SK-N-SH (cell line): ENCODE data around the gene APBA2. TPM values are rescaled to one million over a fixed set of nuclear protein-coding genes. Genes with fewer than 3 reads are reported as not detected.

Source experiments
- CTCF ChIA-PET: fragments of 300-600, 350-600 bp; formaldehyde crosslinking; extraction: SDS; loops from one replicate; lab custom pipeline; 2021; lab: Yijun Ruan, JAX
- POLR2A ChIA-PET: fragments of 350-600 bp; sonication (Branson Sonifier 250); formaldehyde crosslinking; extraction: SDS; loops from one replicate; lab custom pipeline; 2020; ENCODE audit warnings: antibody characterized with exemption, inconsistent platforms; lab: Yijun Ruan, JAX
- DNase-seq: peaks from one replicate; pipeline ENCODE4 v3.0.0; 2012
- H2AFZ ChIP-seq: fragments of 200-600 bp; sonication (generic); 2 replicates; pipeline ENCODE4 v1.8.1; 2016; ENCODE audit warnings: antibody characterized with exemption, mild to moderate bottlenecking, low read depth
- H3F3A ChIP-seq: fragments of 200-600 bp; sonication (generic); replicated peaks from 2 replicates; pipeline ENCODE3; 2016; ENCODE audit warnings: antibody characterized with exemption, mild to moderate bottlenecking; ENCODE audit not compliant: insufficient read depth
- H3K27ac ChIP-seq, 2 experiments: fragments of 200-500 bp in 1 of 2; fragments of 200-600 bp in 1 of 2; sonication (Bioruptor generic) in 1 of 2; sonication (generic), shearing (Covaris generic) in 1 of 2; 2 replicates each; pipeline versions ENCODE4 v1.5.1 to v1.6.1; 2014 to 2016; ENCODE audit warnings: low read depth in 2 of 2, inconsistent platforms in 1 of 2, low read length in 1 of 2, mild to moderate bottlenecking in 1 of 2, mixed read lengths in 1 of 2
- H3K27me3 ChIP-seq: fragments of 200-600 bp; sonication (generic), shearing (Covaris generic); 2 replicates; pipeline ENCODE4 v1.6.1; 2016; ENCODE audit warnings: mixed run types; ENCODE audit not compliant: insufficient read depth
- H3K36me3 ChIP-seq, 2 experiments: fragments of 200-500 bp in 1 of 2; fragments of 200-600 bp in 1 of 2; sonication (Bioruptor generic) in 1 of 2; sonication (generic) in 1 of 2; replicated peaks in 1 of 2; 2 replicates each; pipeline versions ENCODE3 to v1.5.1; 2014 to 2016; ENCODE audit warnings: low read length in 1 of 2, mild to moderate bottlenecking in 1 of 2; ENCODE audit not compliant: insufficient read depth in 2 of 2, control insufficient read depth in 1 of 2
- H3K4me1 ChIP-seq, 2 experiments: fragments of 200-500 bp in 1 of 2; fragments of 200-600 bp in 1 of 2; sonication (Bioruptor generic) in 1 of 2; sonication (generic), shearing (Covaris generic) in 1 of 2; 2 replicates each; pipeline versions ENCODE4 v1.5.1 to v1.6.1; 2014 to 2016; ENCODE audit warnings: low read depth in 1 of 2, low read length in 1 of 2, mixed run types in 1 of 2; ENCODE audit not compliant: insufficient read depth in 2 of 2, control insufficient read depth in 1 of 2
- H3K4me2 ChIP-seq: fragments of 200-600 bp; sonication (generic), shearing (Covaris generic); 2 replicates; pipeline ENCODE4 v1.6.1; 2017; ENCODE audit warnings: mixed run types
- H3K4me3 ChIP-seq, 2 experiments: fragments of 200-500 bp in 1 of 2; fragments of 200-600 bp in 1 of 2; sonication (Bioruptor generic) in 1 of 2; sonication (generic), shearing (Covaris generic) in 1 of 2; 2 replicates each; pipeline versions ENCODE4 v1.5.1 to v1.8.1; 2014 to 2016; ENCODE audit warnings: low read depth in 2 of 2, inconsistent platforms in 1 of 2, low read length in 1 of 2, mild to moderate bottlenecking in 1 of 2, mixed read lengths in 1 of 2, moderate library complexity in 1 of 2
- H3K79me2 ChIP-seq: fragments of 200-600 bp; sonication (generic); 2 replicates; pipeline ENCODE4 v1.8.1; 2017; ENCODE audit warnings: mild to moderate bottlenecking; ENCODE audit not compliant: insufficient read depth
- H3K9ac ChIP-seq: fragments of 200-600 bp; sonication (generic); 2 replicates; pipeline ENCODE4 v1.6.1; 2017; ENCODE audit warnings: mixed run types
- H3K9me2 ChIP-seq: fragments of 200-600 bp; sonication (generic); 2 replicates; pipeline ENCODE4 v1.6.1; 2017; ENCODE audit warnings: mixed run types
- H3K9me3 ChIP-seq: fragments of 200-600 bp; sonication (generic); 2 replicates; pipeline ENCODE4 v1.6.1; 2017; ENCODE audit warnings: mixed run types, mild to moderate bottlenecking, moderate library complexity
- H4K20me1 ChIP-seq: fragments of 200-600 bp; sonication (generic); 2 replicates; pipeline ENCODE4 v1.6.1; 2017; ENCODE audit warnings: mild to moderate bottlenecking, mixed run types; ENCODE audit not compliant: insufficient read depth
- ELF1 ChIP-seq: IDR thresholded peaks from 2 replicates; pipeline ENCODE4 v1.4.0; 2012
- GATA2 ChIP-seq: sonication (generic); formaldehyde crosslinking; IDR thresholded peaks from 2 replicates; pipeline ENCODE4 v1.5.0; 2020; ENCODE audit warnings: mild to moderate bottlenecking, missing genetic modification reagents
- JUND ChIP-seq: IDR thresholded peaks from 2 replicates; pipeline ENCODE4 v1.4.0; 2012
- NFIC ChIP-seq: IDR thresholded peaks from 2 replicates; pipeline ENCODE4 v1.4.0; 2012; ENCODE audit warnings: borderline replicate concordance
- RCOR1 ChIP-seq: fragments of 150-350 bp; IDR thresholded peaks from 2 replicates; pipeline ENCODE4 v1.6.1; 2017; ENCODE audit warnings: antibody characterized with exemption, low read length
- SIN3A ChIP-seq: IDR thresholded peaks from 2 replicates; pipeline ENCODE4 v1.6.1; 2012; ENCODE audit warnings: low read depth, mild to moderate bottlenecking, low read length, moderate library complexity, borderline replicate concordance
- TEAD4 ChIP-seq: IDR thresholded peaks from 2 replicates; pipeline ENCODE4 v1.4.0; 2012; ENCODE audit warnings: mild to moderate bottlenecking, borderline replicate concordance; ENCODE audit not compliant: insufficient read depth
- YY1 ChIP-seq: IDR thresholded peaks from 2 replicates; pipeline ENCODE4 v1.4.0; 2012; ENCODE audit warnings: low read depth, mild to moderate bottlenecking
- WGBS: methylation state at CpG from one replicate; pipeline ENCODE4 v1.1.6; 2017; ENCODE audit warnings: low lambda C conversion rate; 5-methylcytosine and 5-hydroxymethylcytosine counted together
- polyA plus RNA-seq, 3 experiments: library from polyadenylated mRNA; depleted of rRNA; stranded (reverse); fragments of >200 nt; gene quantifications; 2 replicates each; pipeline ENCODE4 v1.2.3, GENCODE V29; 2012
- TF ChIP-seq, protein P1 (sequence below): IDR thresholded peaks from 2 replicates; pipeline ENCODE4 v1.4.0; 2012; ENCODE audit warnings: low read depth, borderline replicate concordance
- TF ChIP-seq, protein P2 (sequence below): IDR thresholded peaks from 2 replicates; pipeline ENCODE4 v1.4.0; 2012; ENCODE audit warnings: low read depth

Gene APBA2
- polyA plus RNA-seq, 1 of the 3 experiments (the other 2 are of a cell fraction): 12.7 TPM

DNA sequence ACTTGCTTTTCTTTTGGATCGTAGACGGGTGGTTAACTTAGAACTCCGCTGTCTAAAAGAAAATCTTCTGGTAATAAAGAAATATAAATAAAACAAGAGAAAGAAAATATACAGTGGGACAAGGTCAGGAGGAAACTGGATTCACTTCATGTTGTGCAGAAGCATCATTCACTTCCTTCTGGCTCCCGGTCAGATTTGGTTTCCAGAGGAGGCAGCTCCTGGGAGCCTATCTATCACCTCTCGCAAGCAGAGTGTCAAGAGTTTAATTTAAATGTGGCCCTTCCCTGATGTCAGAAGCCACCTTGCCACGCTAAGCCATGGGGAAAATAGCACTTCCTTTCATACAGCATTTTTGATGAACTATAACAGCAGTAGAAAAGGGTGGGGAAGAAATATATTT lies 244.7 kb downstream of the APBA2 start:
- Histone ChIP-seq H2AFZ (no peak overlapping the region), H3K9me2 (no peaks in the 10 kb centered on the region), H3K4me3 (no peak overlapping the region), H3K36me3 (no peaks in the 10 kb centered on the region), H3F3A (no peaks in the 10 kb centered on the region), H4K20me1 (no peaks in the 10 kb centered on the region), H3K4me2 (no peak overlapping the region), H3K9me3 (no peaks in the 10 kb centered on the region), H3K27ac (no peak overlapping the region), H3K4me1 (peaks cover 0 to 22% of the 10 kb centered on the region in 2 experiments; a peak in 1 of 4 replicates), H3K27me3 (no peaks in the 10 kb centered on the region)
- CTCF ChIA-PET: interaction anchor here (1.0 to 3.7 kb wide), 2 partner anchors 9 to 13 kb away, joined by 3 to 35 read pairs; no protein-coding TSS in a partner anchor
- no peak for DNase-seq
- 75% methylated on average over 6 of the region's 6 CpGs for WGBS
- TF ChIP-seq ELF1 (no peak), RCOR1 (no peak), SIN3A (no peak), NFIC (no peak), JUND (no peak)
- TF ChIP-seq, protein P1, sequence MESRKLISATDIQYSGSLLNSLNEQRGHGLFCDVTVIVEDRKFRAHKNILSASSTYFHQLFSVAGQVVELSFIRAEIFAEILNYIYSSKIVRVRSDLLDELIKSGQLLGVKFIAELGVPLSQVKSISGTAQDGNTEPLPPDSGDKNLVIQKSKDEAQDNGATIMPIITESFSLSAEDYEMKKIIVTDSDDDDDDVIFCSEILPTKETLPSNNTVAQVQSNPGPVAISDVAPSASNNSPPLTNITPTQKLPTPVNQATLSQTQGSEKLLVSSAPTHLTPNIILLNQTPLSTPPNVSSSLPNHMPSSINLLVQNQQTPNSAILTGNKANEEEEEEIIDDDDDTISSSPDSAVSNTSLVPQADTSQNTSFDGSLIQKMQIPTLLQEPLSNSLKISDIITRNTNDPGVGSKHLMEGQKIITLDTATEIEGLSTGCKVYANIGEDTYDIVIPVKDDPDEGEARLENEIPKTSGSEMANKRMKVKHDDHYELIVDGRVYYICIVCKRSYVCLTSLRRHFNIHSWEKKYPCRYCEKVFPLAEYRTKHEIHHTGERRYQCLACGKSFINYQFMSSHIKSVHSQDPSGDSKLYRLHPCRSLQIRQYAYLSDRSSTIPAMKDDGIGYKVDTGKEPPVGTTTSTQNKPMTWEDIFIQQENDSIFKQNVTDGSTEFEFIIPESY: no peak
- TF ChIP-seq, all 33 proteins: peak for 0
- POLR2A ChIA-PET: interaction anchor here (0.8 kb wide), 1 partner anchor 218 kb away, joined by 4 read pairs; no protein-coding TSS in a partner anchor
- no peaks in the 10 kb centered on the region for H3K79me2 ChIP-seq
- no peak overlapping the region for H3K9ac ChIP-seq

DNA sequence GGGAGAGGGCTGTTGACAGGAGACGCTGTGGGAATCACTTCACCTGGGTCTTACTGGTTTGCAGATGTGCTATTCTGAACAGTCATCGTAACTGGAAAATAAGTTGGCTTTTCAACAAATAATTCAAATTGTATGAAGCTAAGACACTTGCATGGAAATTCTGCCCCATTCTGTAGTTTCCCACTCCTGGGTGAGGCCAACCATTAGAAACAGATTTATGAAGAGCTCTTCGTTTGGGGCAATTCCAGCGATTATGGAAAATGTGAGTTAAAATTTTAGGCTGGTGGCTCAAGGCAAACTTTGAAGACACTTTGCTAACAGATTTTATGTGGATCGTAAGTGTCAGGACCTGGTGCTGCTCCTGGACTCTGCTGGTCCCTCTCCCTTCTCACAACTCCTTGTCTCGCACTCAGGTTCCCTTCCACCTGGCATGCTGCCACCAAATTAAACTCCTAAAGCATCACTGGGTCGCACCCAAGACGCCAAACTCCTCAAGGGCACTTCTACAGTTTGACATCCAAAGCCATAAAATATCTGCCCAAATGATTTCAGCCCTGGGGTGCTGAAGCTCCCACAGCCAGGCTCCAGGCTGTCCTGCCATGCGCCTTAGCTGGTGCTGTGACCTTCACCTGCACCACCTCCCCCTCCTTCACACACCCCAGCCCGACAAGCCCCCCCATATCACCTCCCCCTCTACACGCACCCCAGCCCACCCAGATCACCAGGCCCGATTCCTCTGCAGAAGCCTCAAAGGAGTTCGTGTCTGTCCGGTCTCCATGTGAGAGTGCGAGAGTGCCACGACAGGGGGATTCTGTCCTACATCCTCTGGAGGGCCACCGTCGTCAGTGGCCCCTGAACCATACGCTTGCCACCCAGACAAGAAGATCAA lies 245.4 kb downstream of the APBA2 start:
- WGBS: 76% methylated on average over 18 of the region's 19 CpGs
- no peak for DNase-seq

More for the DNA sequence above, 245.4 kb downstream of the APBA2 start:
- POLR2A ChIA-PET: no interaction called here
- H2AFZ ChIP-seq: no peak overlapping the region
- H3K79me2 ChIP-seq: no peaks in the 10 kb centered on the region
- H3K9me2 ChIP-seq: no peaks in the 10 kb centered on the region
- H3K9me3 ChIP-seq: no peaks in the 10 kb centered on the region
- no peaks in the 10 kb centered on the region for H3K36me3 ChIP-seq
- H3K4me3 ChIP-seq: no peak overlapping the region
- no peaks in the 10 kb centered on the region for H3F3A ChIP-seq
- no peak overlapping the region for H3K9ac ChIP-seq
- H3K4me2 ChIP-seq: no peak overlapping the region
- peaks cover 0 to 22% of the 10 kb centered on the region in 2 experiments; a peak in 1 of 4 replicates for H3K4me1 ChIP-seq
- TF ChIP-seq, protein P2, sequence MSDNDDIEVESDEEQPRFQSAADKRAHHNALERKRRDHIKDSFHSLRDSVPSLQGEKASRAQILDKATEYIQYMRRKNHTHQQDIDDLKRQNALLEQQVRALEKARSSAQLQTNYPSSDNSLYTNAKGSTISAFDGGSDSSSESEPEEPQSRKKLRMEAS: no peak
- TF ChIP-seq, protein P1: no peak
- no peak for TF ChIP-seq YY1
- TF ChIP-seq GATA2 (CRISPR knock-in tag): no peak
- TF ChIP-seq TEAD4: no peak
- TF ChIP-seq JUND: no peak
- TF ChIP-seq, all 33 proteins: peak for 0
- CTCF ChIA-PET: interaction anchor here (1.0 to 3.7 kb wide), 2 partner anchors 8 to 14 kb away, joined by 3 to 35 read pairs; no protein-coding TSS in a partner anchor
- H3K27ac ChIP-seq: no peak overlapping the region
- H4K20me1 ChIP-seq: no peaks in the 10 kb centered on the region
- H3K27me3 ChIP-seq: no peaks in the 10 kb centered on the region
